A549 treated with AZD2906 at 1 μM for 4 hours (cell line): ENCODE measurements around the gene VDR. TPM values are rescaled to one million over a fixed set of nuclear protein-coding genes. Genes with fewer than 3 reads are reported as not detected.

Experiments used
- total RNA-seq: library from RNA; stranded (reverse); fragments of 200-300 nt; extraction: Qiagen RNA extraction; gene quantifications from 5 replicates; pipeline ENCODE4 v1.2.3, GENCODE V29; 2022

The VDR gene
- total RNA-seq, result 2.9 to 3.7 TPM (median 3.5 TPM) in 5 replicates

DNA sequence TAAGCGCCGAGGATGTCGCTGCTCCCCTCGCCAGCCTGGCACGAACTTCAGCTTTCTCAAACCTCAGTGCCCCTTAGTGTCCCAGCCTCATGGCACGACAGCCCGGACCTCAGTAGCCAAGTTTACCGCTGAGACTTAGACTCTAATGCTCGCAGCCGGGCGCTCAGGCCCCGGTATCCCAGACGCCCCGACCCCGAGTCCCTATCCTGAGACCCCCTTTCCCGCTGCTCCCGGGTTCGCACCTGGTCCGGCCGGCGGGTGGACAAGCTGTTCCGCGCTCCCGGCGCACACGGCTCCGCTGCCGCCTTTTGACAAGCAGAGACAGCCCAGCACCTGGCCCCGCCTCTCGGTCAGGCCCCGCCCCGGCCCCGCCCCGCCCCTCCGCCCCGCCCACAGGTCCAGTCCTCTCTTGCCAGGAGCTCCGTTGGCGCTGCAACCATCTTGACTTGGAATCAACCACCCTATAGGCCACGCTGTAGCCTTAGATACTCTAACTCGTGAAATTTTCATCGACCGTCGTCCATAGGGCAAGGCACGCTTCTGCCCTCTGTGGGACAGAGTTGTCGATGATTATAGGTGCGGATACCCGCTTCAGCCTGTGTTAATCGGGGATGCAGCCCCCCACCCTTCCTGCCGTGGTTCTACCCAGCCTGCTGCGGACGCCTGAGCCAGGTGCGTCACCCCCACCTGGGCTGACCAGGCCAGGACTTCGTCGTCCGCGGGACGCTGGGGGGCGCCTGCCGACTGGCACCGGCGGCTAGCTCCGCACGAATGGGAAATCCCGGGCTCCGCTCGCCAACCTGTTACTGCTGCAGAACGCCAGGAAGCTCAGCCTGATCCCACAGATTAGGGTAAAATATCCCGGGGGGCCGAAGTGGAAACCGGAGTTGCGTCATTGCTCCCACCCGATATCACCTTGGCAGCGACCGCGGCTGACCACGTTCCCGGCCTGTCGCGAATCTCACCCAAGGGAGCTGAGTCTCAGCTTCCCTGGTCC lies at the start of gene VDR:
Gene VDR (minus strand): TSS at position 282 of the 997 bp plus-strand sequence. CDS start 25,881 bp downstream, outside the sequence.

GRCh38 chr12:47819896-47820630 lies 84.7 kb downstream of the VDR start, which contains the start of gene HDAC7:
TSS of gene HDAC7 (minus strand) at chr12:47819903. CDS start at chr12:47819785, 118 bp downstream.

Other genes with a start within 250 kb of the VDR start
- gene RPAP3, start 199.0 kb downstream of the VDR start, total RNA-seq, result 31.9 to 50.0 TPM (median 34.5 TPM) in 5 replicates
- gene ENDOU, start 179.5 kb downstream of the VDR start, total RNA-seq, result 0.02 to 0.07 TPM (median 0.05 TPM) in 4 of 5 replicates, not detected in the other
- gene RAPGEF3, start 146.1 kb downstream of the VDR start, total RNA-seq, result 0.52 to 0.63 TPM (median 0.55 TPM) in 5 replicates
- gene SLC48A1, start 131.8 kb downstream of the VDR start, total RNA-seq, result 21.7 to 27.6 TPM (median 24.8 TPM) in 5 replicates
- gene HDAC7, start 85.1 kb downstream of the VDR start, total RNA-seq, result 51.2 to 68.0 TPM (median 63.8 TPM) in 5 replicates
- gene TMEM106C, start 58.6 kb upstream of the VDR start, total RNA-seq, result 120 to 140 TPM (median 124 TPM) in 5 replicates
- 0.05 to 0.24 TPM (median 0.11 TPM) in 5 replicates for gene COL2A1, start 99.5 kb upstream of the VDR start, total RNA-seq
- gene SENP1, start 201.1 kb upstream of the VDR start, total RNA-seq, result 10.0 to 15.3 TPM (median 10.7 TPM) in 5 replicates
- 23.1 to 27.6 TPM (median 25.4 TPM) in 5 replicates for gene PFKM, start 214.4 kb upstream of the VDR start, total RNA-seq